ENCODE measurements around the gene TSSC4. TPM values are rescaled to one million over a fixed set of nuclear protein-coding genes. Genes with fewer than 3 reads are reported as not detected.

Gene TSSC4
- total RNA-seq, 1 experiment from 2014 or later, result 35.6 TPM

DNA sequence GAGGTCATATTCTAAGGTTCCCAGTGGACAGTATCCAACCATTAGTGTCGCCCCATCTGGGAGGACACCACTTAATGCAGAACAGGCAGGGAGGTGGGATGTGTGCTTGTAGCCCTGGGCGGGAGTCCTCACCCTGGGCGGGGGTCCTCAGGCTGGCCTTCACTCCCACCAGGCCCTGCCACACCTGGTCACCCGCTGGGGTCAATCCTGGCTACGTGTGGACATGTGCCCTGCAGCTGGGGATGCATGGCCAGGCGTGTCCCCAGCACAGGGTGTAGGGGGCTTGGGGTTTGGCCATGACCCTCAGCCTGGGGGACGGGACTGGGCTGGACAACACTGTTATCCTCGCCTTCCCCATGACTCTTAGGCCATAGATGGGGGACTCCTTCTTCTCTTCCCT lies 25.0 kb downstream of the TSSC4 start:
- H3K9me3 ChIP-seq (ENCODE audit: insufficient read depth, low read depth), result no peaks in the 10 kb centered on the region
- ChIA-PET POLR2A (ENCODE audit: unreplicated experiment) (no interaction called here), CTCF (no interaction called here)
- no peak overlapping the region for H3K4me3 ChIP-seq
- no peak for TF ChIP-seq EZH2 (IDR thresholded peaks at IDR 0.05; ENCODE audit: low read depth)
- TF ChIP-seq, protein P1, sequence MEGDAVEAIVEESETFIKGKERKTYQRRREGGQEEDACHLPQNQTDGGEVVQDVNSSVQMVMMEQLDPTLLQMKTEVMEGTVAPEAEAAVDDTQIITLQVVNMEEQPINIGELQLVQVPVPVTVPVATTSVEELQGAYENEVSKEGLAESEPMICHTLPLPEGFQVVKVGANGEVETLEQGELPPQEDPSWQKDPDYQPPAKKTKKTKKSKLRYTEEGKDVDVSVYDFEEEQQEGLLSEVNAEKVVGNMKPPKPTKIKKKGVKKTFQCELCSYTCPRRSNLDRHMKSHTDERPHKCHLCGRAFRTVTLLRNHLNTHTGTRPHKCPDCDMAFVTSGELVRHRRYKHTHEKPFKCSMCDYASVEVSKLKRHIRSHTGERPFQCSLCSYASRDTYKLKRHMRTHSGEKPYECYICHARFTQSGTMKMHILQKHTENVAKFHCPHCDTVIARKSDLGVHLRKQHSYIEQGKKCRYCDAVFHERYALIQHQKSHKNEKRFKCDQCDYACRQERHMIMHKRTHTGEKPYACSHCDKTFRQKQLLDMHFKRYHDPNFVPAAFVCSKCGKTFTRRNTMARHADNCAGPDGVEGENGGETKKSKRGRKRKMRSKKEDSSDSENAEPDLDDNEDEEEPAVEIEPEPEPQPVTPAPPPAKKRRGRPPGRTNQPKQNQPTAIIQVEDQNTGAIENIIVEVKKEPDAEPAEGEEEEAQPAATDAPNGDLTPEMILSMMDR (conservative IDR thresholded peaks at IDR 0.05), result no peak
- DNase-seq, result no peak
- H3K27ac ChIP-seq, result no peak overlapping the region
- no peak overlapping the region for H3K4me2 ChIP-seq
- no peaks in the 10 kb centered on the region for H3K4me1 ChIP-seq (replicated peaks; ENCODE audit: insufficient read depth)
- no peaks in the 10 kb centered on the region for H4K20me1 ChIP-seq (ENCODE audit: insufficient read depth)
- intact Hi-C loops (cut with micrococcal nuclease; ENCODE audit: unreplicated experiment), result no loop called here
- no peak overlapping the region for H2AFZ ChIP-seq
- no peaks in the 10 kb centered on the region for H3K9me2 ChIP-seq (ENCODE audit: insufficient read depth)
- H3K36me3 ChIP-seq (ENCODE audit: low read depth), result no peaks in the 10 kb centered on the region
- BruUV-seq (replicated peaks), result no TSS peak
- no peaks in the 10 kb centered on the region for H3K79me2 ChIP-seq (ENCODE audit: low read depth)
- no peaks in the 10 kb centered on the region for H3F3A ChIP-seq (ENCODE audit: insufficient read depth, low read depth)
- H3K27me3 ChIP-seq (ENCODE audit: insufficient read depth, low read depth), result peaks cover 29% of the 10 kb centered on the region

DNA sequence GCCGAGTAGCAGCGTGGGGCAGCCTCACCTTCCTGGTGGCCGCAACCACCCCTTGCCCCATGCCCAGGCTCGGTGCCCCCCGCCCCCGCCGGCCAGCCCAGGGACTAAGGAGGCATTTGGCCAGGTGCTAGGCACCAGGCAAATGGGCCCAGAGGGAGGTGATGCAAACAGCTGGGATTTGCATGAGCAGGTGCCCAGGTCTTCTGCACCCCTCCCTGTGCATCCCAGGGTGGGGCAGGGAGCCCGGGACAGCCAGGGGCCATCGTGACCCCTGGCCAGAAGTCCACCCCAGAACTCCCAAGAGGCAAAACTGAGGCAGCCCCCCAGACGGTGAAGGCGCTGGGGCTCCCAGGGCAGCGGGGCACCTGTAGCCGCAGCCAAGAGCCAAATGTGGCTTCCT lies 25.7 kb downstream of the TSSC4 start:
- H3F3A ChIP-seq (ENCODE audit: insufficient read depth, low read depth), result no peaks in the 10 kb centered on the region
- no peaks in the 10 kb centered on the region for H3K9me2 ChIP-seq (ENCODE audit: insufficient read depth)
- no peak for DNase-seq
- no peaks in the 10 kb centered on the region for H3K4me1 ChIP-seq (replicated peaks; ENCODE audit: insufficient read depth)
- H4K20me1 ChIP-seq (ENCODE audit: insufficient read depth), result no peaks in the 10 kb centered on the region
- no peak overlapping the region for H2AFZ ChIP-seq
- H3K4me3 ChIP-seq, result no peak overlapping the region
- no peaks in the 10 kb centered on the region for H3K79me2 ChIP-seq (ENCODE audit: low read depth)
- ChIA-PET POLR2A (ENCODE audit: unreplicated experiment) (no interaction called here), CTCF (interaction anchor here (0.7 kb wide), 1 partner anchor 100 kb away, joined by 3 read pairs; no protein-coding TSS in a partner anchor)
- no peak overlapping the region for H3K27ac ChIP-seq
- no peaks in the 10 kb centered on the region for H3K9me3 ChIP-seq (ENCODE audit: insufficient read depth, low read depth)
- intact Hi-C loops (cut with micrococcal nuclease; ENCODE audit: unreplicated experiment), result no loop called here
- H3K4me2 ChIP-seq, result no peak overlapping the region
- no peaks in the 10 kb centered on the region for H3K36me3 ChIP-seq (ENCODE audit: low read depth)
- BruUV-seq (replicated peaks), result no TSS peak
- H3K27me3 ChIP-seq (ENCODE audit: insufficient read depth, low read depth), result peaks cover 29% of the 10 kb centered on the region
- no peak for TF ChIP-seq EZH2 (IDR thresholded peaks at IDR 0.05; ENCODE audit: low read depth)
- TF ChIP-seq, protein P1 (conservative IDR thresholded peaks at IDR 0.05), result no peak

GRCh38 chr11:2426826-2427521 lies 26.4 kb downstream of the TSSC4 start:
- intact Hi-C loops (cut with micrococcal nuclease; ENCODE audit: unreplicated experiment), result no loop called here
- POLR2A ChIA-PET (ENCODE audit: unreplicated experiment), result no interaction called here
- BruUV-seq (replicated peaks), result no TSS peak

More at GRCh38 chr11:2426826-2427521, 26.4 kb downstream of the TSSC4 start:
- Histone ChIP-seq H4K20me1 (ENCODE audit: insufficient read depth) (no peaks in the 10 kb centered on the region), H3K27ac (no peak overlapping the region), H3F3A (ENCODE audit: insufficient read depth, low read depth) (no peaks in the 10 kb centered on the region), H3K27me3 (ENCODE audit: insufficient read depth, low read depth) (peaks cover 29% of the 10 kb centered on the region), H3K79me2 (ENCODE audit: low read depth) (no peaks in the 10 kb centered on the region), H2AFZ (no peak overlapping the region), H3K9me3 (ENCODE audit: insufficient read depth, low read depth) (no peaks in the 10 kb centered on the region), H3K4me1 (replicated peaks; ENCODE audit: insufficient read depth) (no peaks in the 10 kb centered on the region), H3K4me3 (no peak overlapping the region), H3K36me3 (ENCODE audit: low read depth) (no peaks in the 10 kb centered on the region), H3K9me2 (ENCODE audit: insufficient read depth) (no peaks in the 10 kb centered on the region), H3K4me2 (no peak overlapping the region)
- TF ChIP-seq EZH2 (IDR thresholded peaks at IDR 0.05; ENCODE audit: low read depth), result no peak
- TF ChIP-seq, protein P1 (conservative IDR thresholded peaks at IDR 0.05), result no peak
- no peak for DNase-seq
- CTCF ChIA-PET, result interaction anchor here (0.7 kb wide), 1 partner anchor 100 kb away, joined by 3 read pairs; no protein-coding TSS in a partner anchor

All from PC-9 (cell line).